ENCODE measurements around the gene KY.

KY gene

GRCh38 chr3:134563601-134564000, 87.2 kb downstream of the KY start:
- TF ChIP-seq, protein P1, sequence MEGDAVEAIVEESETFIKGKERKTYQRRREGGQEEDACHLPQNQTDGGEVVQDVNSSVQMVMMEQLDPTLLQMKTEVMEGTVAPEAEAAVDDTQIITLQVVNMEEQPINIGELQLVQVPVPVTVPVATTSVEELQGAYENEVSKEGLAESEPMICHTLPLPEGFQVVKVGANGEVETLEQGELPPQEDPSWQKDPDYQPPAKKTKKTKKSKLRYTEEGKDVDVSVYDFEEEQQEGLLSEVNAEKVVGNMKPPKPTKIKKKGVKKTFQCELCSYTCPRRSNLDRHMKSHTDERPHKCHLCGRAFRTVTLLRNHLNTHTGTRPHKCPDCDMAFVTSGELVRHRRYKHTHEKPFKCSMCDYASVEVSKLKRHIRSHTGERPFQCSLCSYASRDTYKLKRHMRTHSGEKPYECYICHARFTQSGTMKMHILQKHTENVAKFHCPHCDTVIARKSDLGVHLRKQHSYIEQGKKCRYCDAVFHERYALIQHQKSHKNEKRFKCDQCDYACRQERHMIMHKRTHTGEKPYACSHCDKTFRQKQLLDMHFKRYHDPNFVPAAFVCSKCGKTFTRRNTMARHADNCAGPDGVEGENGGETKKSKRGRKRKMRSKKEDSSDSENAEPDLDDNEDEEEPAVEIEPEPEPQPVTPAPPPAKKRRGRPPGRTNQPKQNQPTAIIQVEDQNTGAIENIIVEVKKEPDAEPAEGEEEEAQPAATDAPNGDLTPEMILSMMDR (IDR thresholded peaks at IDR 0.05; ENCODE audit: low read depth, low read length), result no peak
- no peak overlapping the region for H3K4me3 ChIP-seq (ENCODE audit: low read depth, low read length)

- TF ChIP-seq, protein P1 (IDR thresholded peaks at IDR 0.05; ENCODE audit: low read depth, low read length), result no peak
Measured at GRCh38 chr3:134562055-134562454, 88.8 kb downstream of the KY start.

DNA sequence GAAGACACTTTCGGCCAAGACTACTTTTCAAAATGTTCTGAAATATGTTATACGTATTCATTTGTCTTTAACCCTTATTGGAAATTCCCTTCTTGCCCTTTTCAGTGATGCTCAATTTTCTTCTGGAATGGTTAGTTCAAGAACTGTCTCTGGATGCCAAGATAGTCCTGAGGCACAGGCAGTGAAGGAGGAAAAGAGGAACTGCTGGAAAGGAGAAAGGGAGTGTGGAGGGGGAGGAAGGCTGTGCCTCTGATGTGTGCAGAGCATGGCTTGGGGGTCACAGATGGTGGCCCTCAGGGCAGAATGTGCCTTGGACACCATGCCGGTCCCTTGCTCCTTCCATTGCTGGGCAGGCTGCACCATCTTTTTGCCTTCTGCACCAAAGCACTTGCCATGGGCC, 91.2 kb downstream of the KY start:
- TF ChIP-seq, protein P1 (IDR thresholded peaks at IDR 0.05; ENCODE audit: low read depth, low read length), result no peak
- H3K4me3 ChIP-seq (ENCODE audit: low read depth, low read length), result no peak overlapping the region

More at GRCh38 chr3:134562055-134562454, 88.8 kb downstream of the KY start:
- H3K4me3 ChIP-seq (ENCODE audit: low read depth, low read length), result no peak overlapping the region

All from WI38 (cell line).